GM19025 (cell line): Measurements from ENCODE around the gene MLST8.

Source experiments
- ATAC-seq: cut with Tn5 transposase; IDR thresholded peaks from one replicate; pipeline ENCODE4 v1.9.1; 2021; ENCODE audit warnings: mild to moderate bottlenecking, low read depth, moderate library complexity; ENCODE audit not compliant: unreplicated experiment

MLST8 gene

GRCh38 chr16:2206420-2206779, 1.1 kb downstream of the MLST8 start:
- no peak for ATAC-seq

DNA sequence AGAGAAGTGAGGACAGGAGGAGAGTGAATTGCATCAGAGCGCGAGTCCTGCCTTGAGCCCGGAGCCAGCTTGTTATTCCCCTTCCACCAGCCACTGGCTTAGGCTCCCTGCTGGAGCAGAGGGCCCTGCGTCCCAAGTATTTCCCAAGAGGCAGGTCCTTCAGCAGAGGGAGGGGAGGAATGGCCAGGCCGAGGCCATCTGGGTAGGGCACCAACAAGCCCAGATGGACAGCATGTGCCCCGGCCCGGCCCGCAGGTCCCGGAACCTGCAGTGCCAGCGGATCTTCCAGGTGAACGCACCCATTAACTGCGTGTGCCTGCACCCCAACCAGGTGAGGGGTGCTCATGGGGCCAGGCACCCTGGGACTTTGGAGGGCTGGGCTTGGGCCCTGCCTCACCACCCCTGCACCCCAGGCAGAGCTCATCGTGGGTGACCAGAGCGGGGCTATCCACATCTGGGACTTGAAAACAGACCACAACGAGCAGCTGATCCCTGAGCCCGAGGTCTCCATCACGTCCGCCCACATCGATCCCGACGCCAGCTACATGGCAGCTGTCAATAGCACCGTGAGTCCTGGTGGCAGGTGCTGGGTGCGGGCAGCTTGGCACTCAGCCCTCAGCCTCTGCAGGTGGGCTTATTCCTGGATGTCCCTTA, 1.7 kb downstream of the MLST8 start:
- no peak for ATAC-seq

- ATAC-seq: no peak
Measured at GRCh38 chr16:2207872-2208271, 2.6 kb downstream of the MLST8 start.

- no peak for ATAC-seq
Measured at GRCh38 chr16:2208308-2208707, 3.1 kb downstream of the MLST8 start.

DNA sequence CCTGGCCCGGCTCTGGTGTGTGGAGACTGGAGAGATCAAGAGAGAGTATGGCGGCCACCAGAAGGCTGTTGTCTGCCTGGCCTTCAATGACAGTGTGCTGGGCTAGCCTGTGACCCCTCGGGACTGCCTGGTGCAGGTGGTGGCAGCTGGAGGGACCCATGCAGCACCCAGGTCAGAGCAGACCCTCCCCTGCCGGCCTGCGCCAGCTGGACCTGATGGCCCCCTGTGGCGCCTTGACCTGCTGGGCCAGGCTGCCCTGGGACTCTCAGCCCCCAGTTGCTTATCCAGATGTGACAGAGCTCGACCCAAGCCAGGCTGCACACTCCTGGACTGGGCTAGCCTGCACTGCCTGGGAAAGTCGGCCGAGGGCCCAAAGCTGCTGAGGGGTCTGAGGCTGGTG, 3.5 kb downstream of the MLST8 start:
- no peak for ATAC-seq

DNA sequence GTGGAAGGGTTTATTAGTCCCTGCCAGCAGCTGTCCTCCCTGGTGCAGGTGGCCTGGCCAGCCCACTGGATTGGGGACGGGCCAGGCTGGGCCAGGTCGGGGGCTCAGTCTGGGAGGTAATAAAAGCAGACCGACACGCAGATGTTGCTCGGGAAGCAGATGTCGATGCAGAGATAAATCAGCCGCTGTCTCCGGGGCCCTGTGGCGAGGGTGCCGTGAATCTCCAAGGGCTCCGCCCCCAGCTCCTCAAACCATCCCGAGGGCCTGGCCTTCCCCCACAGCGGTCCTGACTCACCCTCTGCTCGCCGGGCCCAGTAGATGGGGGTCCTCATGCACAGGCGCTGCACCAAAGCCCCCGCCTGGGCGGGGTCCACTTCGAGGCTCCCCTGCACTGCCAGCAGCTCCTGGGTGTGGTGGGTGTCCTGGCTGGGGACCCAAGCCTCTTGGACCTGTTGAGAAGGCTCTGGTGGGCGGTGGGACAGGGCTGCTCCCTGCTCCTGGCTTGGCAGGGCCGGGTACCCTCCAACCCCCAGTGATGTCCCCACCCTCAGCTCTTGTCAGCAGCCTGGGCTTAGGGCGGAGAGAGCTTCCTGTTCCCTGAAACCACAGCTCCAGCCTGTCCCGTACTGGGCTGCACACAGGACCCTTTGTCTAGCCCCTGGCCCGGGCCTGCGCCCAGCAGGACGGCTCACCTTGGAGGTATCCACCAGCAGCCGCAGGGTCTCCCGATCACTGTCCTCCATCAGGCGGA, 4.2 kb downstream of the MLST8 start:
- ATAC-seq: no peak

- no peak for ATAC-seq
Measured at GRCh38 chr16:2210009-2210332, 4.7 kb downstream of the MLST8 start.

- ATAC-seq: no peak
Measured at GRCh38 chr16:2210386-2211365, 5.4 kb downstream of the MLST8 start, which contains the start of gene BRICD5. BRICD5 (minus strand) TSS chr16:2210863; CDS start chr16:2210833, 30 bp downstream.

GRCh38 chr16:2211923-2212347, 6.7 kb downstream of the MLST8 start:
- no peak for ATAC-seq

DNA sequence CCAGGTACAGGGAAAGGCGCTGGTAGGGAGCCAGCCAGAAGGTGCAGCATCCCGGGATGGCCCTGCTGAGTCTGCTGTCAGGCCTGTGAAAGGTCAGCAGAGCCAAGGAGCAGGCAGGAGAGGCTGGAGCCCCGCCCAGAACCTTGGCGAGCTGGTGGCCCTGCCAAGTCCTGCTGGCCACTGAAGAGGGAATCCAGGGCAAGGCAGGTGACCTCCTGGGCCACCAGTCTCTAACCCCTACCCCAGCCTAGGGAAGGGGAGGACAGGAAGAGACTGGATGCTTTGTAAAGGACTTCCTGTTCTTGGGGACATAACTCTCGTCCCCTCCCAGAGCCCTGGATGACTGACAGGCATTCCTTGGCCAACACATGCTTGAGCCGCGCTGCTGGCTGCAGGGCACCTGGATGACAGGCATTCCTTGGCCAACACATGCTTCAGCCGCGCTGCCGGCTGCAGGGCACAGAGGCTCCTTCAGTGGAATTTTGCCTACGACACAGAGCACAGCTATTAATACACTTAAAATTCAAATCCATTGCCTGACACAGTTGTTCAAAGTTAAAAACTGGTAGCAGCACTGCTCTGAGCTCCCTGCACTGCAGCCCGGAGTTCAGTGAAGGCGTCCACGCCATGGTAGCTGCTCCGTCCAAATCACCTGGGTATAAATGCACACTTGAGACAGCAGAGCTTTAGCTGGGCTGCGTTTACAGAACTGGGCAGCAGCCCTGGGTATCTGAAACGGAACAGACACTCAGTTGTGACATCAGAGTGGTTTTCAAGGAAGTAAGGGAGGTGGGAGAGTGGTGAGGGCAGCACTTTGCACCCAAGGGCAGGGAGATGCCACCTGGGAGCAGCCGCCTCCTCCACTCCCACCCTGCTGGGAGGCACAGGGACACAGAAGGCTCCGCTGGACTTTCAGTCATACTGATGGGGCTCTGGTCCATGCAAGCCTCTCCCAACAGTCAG, 7.4 kb downstream of the MLST8 start:
- no peak for ATAC-seq

DNA sequence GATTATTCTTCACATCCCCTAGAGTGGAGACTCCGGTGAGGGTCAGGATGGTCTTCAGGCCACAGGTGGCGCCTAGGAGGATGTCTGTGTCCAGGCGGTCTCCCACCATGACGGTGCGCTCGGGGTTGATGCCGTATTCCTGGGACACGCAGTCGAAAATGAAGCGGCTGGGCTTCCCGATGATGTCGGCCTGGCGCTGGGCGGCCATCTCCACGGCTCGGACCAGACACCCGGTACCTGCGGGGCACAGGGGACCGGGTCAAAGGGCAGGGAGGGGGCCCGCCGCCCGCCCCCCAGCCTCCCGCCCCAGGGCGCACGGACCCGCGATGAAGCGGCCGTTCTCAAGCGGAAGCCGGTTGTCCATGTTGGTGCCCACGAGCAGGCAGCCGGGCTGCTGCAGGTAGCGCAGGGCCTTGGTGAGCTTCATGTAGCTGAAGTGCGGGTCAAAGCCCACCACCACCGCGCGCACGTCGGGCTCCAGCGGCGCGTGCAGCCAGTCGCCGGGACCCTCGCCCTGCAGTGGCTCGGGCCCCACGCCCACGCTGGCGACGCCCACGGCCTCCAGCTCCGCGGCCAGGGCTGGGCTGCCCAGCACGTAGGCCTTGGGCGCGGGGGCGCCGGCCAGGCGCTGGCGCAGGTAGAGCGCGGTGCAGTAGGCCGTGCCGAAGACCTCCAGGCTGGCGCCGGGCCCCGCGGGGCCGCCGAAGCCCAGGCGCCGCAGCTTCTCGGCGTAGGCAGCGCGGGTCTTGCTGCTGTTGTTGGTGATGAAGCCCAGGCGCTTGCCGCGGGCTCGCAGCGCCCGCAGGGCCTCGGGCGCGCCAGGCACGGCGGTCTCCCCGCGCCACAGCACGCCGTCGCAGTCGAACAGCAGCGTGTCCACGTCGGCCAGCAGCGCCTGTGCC, 8.8 kb downstream of the MLST8 start:
- ATAC-seq: peak; percentile 2

GRCh38 chr16:2214719-2214968, 9.4 kb downstream of the MLST8 start, which contains the start of gene PGP:
PGP (minus strand) TSS chr16:2214840; CDS start chr16:2214777, 63 bp downstream.
- ATAC-seq: peak; percentile 91

GRCh38 chr16:2216330-2216729, 11.1 kb downstream of the MLST8 start:
- no peak for ATAC-seq

- ATAC-seq: peak; percentile 92
Measured at GRCh38 chr16:2223221-2223941, 18.1 kb downstream of the MLST8 start, which contains the start of gene E4F1. E4F1 (plus strand) TSS chr16:2223591; CDS start chr16:2223614, 23 bp downstream.

DNA sequence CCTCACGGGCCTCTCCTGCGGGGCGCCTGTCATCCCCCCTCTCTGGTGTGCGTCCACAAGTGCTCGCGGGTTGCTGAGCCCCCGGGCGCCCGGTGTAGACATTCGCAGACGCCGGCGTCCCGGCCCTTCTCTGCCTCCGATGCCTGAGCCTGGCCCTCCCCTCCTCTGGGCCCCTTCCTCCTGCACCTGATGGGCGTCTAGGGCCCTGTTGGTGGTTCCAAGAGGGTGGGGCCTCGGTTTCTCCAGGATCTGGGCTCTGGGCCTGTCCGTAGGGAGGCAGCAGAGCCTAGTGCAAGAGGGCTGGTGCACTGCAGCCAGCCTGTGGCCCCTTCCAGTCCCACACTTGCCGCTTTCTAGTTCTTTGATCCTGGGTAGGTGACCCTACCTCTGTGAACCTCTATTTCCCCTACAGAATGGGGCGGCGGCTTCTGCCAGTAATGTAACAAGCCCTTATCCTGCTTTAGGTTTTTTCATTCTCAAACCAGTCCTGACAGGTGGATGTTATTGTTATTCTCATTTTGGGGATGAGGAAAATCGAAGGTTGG, 18.8 kb downstream of the MLST8 start:
- ATAC-seq: peak; percentile 8

DNA sequence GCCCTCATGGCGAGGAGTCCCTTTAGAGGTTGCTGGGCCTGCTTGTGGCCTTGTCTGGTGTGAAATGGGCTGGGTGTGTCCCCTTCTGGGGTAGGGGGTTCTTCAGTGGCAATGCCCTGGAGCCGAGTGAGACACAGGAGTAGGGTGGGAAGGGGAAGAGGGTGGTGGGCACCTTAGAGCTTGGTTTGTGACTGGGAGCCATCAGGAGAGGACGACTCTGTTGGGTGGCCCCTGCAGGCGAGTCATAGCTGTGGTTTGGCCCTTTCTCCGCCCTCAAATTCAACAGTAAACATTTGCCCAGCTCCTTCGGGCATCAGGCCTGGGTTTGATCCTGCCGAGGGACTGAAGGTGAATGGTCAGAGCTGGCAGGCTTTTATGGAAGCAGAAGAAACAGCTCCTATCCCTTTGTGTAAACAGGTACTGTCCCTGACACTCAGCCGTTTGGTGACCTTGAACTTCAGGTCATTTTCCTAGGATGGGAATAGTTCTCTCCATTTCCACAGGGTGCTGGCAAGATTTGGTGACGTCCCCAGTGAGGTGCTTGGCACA, 21.1 kb downstream of the MLST8 start:
- ATAC-seq: no peak

- no peak for ATAC-seq
Measured at GRCh38 chr16:2226918-2227317, 21.7 kb downstream of the MLST8 start.
